ENCODE data around the gene CD68.
A peak's percentile ranks its signal among the peaks of the same experiment; 100 is the strongest.
"Not testable (repeated sequence)": the region's sequence is repeated elsewhere in the genome, so short reads cannot be mapped to it uniquely, and the experiment has no call there.

The CD68 gene

GRCh38 chr17:7582396-7583252 lies 3.2 kb downstream of the CD68 start:
- DNase-seq = no peak

DNA sequence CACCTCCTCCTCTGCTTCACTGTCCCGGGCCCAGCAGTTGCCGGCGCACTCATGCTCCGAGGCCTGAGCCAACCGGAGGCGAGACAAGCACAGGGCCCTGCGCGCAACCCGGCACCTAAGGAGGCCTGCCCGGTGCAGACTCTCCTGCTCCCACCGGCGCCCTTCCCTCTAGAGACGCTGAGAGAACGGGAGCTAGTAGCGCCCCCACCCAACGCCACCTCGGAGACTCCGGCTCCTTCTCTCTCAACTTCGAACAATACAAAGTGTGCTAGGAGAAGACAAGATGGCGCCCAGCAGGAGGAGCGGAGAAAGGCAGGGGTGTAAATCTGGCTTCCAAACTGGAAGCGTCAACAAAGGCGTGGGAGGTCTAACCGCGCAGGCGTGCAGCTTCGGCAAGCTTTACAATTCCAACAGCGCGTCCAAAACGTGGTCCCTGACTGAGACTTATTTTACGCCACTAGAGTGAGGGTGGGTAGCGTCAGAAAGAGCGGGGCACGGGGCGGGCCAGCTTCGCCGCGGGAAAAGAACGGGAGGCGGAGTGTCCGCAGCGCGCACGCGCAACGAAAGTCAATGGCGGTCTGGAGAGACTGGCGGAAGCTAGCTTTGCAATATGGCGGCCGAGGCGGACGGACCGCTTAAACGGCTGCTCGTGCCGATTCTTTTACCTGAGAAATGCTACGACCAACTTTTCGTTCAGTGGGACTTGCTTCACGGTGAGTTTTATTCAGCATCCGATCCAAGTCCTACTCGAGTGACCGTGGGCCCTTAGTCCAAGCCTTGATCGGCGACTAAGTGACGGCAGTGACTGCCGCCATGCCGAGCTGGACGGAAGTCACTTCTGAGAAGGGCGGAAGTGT lies 4.0 kb downstream of the CD68 start, which contains the start of gene MPDU1:
Gene MPDU1, plus strand, starts transcription at position 600 of the 857 bp plus-strand sequence. Its CDS starts 11 bp downstream, at position 611.
- peak; percentile 97 for DNase-seq

GRCh38 chr17:7586673-7587419 lies 7.4 kb downstream of the CD68 start:
- DNase-seq = no peak

DNA sequence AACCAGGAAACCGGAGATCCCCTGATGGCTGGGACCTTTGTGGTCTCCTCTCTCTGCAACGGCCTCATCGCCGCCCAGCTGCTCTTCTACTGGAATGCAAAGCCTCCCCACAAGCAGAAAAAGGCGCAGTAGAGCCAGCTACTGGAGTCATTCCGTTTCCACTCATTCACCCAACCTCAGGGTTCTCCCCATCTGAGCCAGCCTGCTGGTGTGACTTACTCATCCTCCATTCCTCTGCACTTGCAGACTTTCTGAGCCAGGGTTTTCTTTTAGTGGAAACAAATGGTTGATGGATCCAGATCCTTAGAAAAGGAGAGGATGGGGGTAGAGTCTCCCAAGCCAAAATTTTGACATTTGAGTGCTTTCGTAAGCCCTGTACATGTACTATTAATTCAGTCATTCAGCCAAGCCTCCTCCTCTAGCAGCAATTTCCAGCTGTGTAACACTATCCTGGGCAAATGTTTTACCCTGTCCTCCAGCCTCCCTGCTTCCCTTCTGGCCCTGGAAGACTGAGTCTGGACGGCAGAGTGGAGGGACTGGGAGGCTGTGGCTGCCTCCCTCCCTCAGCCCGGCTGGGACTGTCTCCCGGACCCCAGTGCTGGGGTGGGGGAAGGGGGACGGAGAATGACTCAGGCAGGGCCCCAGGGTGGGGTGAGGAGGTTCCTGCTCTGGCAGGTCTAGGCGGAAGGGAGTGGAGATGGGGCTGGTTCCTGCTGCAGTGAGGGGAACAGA lies 8.1 kb downstream of the CD68 start:
- no peak for DNase-seq

- DNase-seq = no peak
These were observed 9.2 kb downstream of the CD68 start for GRCh38 chr17:7588553-7589203.

GRCh38 chr17:7589204-7589868 lies 9.9 kb downstream of the CD68 start:
- no peak for DNase-seq

DNA sequence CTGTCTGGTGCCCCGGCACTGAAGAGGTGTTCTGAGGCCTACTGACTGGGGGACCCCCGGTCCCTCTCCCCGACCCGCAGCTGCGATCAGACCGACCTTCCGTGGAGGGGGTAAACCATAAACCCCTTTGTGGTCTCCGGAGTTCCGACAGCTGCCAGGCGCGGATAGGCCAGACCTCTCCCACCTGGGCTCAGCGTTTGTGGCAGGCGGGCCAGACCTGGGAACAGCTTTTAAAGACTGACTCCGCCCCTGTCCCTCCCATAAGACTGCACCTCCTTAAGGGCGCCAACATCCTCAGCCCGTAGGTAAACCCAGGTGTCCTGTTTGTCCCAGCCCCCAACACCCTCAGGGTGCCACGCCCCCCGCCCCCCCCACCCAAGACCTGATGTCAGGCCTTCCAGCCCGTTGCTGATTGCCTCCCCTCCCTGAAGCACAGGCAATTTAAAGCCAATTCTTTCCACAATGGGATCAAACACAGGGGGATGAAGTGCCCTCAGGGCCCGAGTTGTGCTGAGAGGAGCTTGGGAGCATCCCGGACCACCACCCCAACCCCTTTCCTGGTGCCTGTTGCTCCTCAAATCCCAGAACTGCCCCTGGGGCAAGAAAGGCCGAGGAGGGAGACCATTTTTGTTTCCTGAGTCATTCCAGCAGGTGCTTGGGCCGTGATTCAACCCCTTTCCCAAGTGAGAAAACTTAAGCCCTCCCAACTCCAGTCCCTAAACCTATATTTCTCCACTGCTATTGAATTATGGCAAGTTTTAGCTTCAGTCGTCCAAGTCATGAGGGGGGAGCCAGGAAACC lies 10.7 kb downstream of the CD68 start, which contains the start of gene SOX15:
Gene SOX15, minus strand, starts transcription at position 204 of the 801 bp plus-strand sequence. CDS start 418 bp downstream, outside the sequence.
- no peak for DNase-seq

DNA sequence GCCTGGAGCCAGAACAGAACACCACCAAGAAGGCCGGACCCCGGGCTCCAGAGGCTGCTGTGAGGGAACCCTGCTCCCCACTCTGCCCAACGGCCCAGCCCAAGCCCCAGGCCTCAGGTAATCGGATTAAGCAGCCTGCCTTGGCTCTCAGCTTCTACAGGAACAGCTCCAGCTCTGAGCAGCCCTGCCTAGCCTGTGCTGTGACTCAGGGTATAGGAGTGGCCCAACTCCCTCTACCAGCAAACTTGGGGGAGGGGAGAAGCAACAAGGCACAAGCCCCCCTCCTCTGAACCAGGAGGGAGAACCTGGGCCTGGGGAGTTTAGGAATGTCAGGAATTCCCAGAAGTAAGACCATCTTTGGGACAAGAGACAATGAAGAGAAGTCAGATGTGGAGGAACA lies 11.3 kb downstream of the CD68 start:
- DNase-seq = no peak

GRCh38 chr17:7591596-7591995 lies 12.2 kb downstream of the CD68 start:
- DNase-seq = no peak

DNA sequence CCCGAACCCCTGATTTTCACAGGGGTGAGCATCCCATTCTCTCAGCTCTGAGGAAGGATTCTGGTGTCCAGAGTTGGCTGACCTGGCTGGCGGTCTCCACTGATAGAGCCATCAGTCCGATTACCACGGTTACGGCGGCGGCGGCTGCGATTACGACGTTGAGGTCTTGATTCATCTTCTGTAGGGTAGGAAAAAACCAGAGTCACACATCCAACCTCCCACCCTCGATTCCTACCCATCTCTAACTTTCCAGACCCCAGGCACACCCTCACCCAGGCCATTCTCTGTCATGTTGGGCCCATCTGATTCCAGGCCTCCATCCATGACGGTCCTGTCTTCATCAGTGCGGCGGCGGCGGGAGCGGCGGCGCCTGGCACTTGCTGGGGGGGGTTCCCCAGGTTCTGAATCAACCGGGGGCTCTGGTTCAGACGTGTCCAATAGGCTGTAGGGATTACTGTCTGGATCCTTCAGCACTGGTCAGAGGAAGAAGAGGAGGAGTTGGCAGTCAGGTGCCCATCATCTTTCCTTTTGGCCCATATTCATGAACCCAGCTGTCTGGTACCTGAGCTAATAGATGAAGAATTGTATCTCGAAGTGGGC lies 13.1 kb downstream of the CD68 start:
- no peak for DNase-seq

DNA sequence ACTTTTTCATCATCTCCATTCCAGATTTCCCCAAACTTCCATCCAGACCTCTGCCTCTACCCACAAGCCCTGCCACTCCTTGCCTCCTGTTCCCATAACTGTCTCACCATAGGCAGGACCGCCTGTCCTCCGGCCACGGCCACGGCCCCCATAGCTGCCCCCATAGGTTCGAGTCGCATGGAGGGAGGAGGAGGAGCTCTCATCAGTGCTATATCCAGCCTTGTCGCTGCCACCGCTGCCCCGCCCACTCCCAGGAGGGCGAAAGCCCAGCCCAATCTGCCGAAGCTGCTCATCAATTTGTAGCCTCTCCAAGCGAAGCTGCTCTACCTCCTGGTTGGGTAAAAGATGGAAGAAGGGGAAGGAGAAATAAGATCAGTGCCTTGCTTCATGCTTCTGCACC lies 13.9 kb downstream of the CD68 start:
- no peak for DNase-seq

DNA sequence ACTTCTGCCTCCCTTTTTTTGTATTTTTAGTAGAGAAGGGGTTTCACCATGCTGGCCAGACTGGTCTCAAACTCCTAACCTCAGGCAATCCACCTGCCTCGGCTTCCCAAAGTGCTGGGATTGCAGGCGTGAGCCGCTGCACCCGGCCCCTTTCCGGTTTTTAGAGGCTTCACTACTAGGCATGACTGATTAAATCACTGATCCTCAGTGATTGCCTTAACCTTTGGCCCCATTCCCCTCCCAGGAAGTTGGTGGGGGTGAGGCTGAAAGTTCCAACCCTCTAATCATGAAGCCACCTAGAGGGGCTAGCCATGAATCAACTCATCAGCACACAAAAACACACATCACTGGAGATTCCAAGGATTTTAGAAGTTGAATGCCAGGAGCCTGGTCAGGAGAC lies 18.1 kb downstream of the CD68 start:
- not testable (repeated sequence) for DNase-seq

DNA sequence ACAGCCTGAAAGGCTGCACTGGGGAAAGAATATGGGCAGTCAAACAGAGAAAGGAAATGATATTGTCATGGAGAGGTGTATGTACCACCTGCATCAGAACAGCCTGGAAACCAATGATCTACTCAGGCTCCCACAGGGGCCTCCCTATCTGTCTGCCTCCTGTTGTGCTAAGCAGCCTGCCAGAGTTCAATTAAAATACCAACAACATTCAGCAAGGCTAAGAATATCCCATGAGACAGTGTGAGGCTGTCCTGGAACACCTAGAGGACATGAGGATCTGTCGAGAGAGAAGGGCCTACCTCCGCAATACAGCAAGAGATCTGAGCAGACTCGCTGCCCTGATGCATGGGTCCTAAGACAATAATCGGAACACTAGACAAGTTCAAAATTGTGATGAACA lies 26.8 kb downstream of the CD68 start:
- DNase-seq = no peak

GRCh38 chr17:7610641-7611040 lies 31.2 kb downstream of the CD68 start:
- no peak for DNase-seq

- DNase-seq = no peak
These were observed 32.3 kb downstream of the CD68 start for GRCh38 chr17:7611635-7612293.

GRCh38 chr17:7612294-7612640 lies 32.8 kb downstream of the CD68 start:
- no peak for DNase-seq

GRCh38 chr17:7613769-7614424 lies 34.5 kb downstream of the CD68 start:
- DNase-seq = no peak

DNA sequence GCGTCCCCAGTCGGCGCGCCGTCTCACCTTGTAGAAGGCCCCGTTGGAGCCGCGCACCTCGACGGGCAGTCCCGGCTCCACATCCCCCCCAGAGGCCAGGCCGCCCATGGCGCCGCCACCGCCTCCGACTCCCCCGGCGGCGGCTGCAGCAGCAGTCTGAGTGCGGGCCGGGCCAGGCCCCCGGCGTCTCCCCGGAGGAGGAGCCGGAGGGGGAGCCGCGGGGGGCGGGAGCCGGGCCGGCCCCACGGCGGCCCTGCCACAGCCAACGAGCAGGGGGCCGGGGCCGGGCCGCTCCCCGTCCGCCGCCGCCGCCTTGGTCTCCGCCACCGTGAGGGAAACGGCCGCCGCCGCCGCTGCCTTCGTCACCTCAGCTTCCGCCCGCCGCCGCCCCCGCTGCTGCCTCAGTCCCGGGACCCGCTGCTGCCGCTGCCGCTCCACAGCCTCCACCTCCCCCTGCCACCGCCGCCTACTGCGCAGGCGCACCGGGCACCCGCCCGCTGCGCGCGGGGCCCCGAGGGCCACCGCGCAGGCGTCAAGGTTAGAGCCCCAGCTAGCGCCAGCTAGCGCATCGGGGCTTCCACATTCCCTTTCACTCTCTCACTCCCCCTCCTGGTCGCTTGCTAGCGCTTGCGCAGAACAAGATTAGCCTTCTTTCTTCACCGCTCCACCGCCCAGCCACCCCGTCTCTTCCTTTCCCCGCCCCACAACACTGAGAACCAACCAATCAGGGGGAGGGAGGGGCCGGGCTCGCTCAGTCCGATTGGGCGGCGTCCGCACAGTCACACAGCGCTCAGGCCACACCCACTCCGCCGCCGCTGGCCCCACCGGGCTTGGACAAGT lies 35.2 kb downstream of the CD68 start, which contains the start of gene FXR2:
Gene FXR2, minus strand, starts transcription at position 473 of the 840 bp plus-strand sequence. Its CDS starts 365 bp downstream, at position 108.
- peak; percentile 97 for DNase-seq

Measured in NCI-H2227 treated with DMSO at 0.1 percent for 48 hours (cell line).